GM19193 (cell line): ENCODE measurements around the gene RIPK3.

Experiments
- POLR2A ChIP-seq: IDR thresholded peaks from 4 replicates; pipeline ENCODE4 v1.6.1; 2011; ENCODE audit not compliant: insufficient read depth, insufficient read length; ENCODE audit errors: extremely low read depth

Gene RIPK3

GRCh38 chr14:24291446-24292117, 48.2 kb downstream of the RIPK3 start:
- no peak for TF ChIP-seq POLR2A

- no peak for TF ChIP-seq POLR2A
These were observed 49.0 kb downstream of the RIPK3 start for GRCh38 chr14:24290746-24291145.

- no peak for TF ChIP-seq POLR2A
These were observed 50.0 kb downstream of the RIPK3 start for GRCh38 chr14:24289649-24290280.

GRCh38 chr14:24286996-24287395, 52.8 kb downstream of the RIPK3 start:
- no peak for TF ChIP-seq POLR2A
